SU-DHL-6 (cell line): ENCODE measurements around the gene CYFIP2.

ENCODE experiments used
- H2AFZ ChIP-seq: fragments of 200-600 bp; sonication (generic); 2 replicates; pipeline ENCODE4 v1.6.1; 2014; ENCODE audit warnings: low read depth, mild to moderate bottlenecking, moderate library complexity, mixed read lengths, antibody characterized with exemption, low read length; ENCODE audit not compliant: severe bottlenecking
- H3F3A ChIP-seq: fragments of 200-600 bp; shearing (Covaris generic); 2 replicates; pipeline ENCODE4 v1.6.0; 2016; ENCODE audit warnings: antibody characterized with exemption, mild to moderate bottlenecking; ENCODE audit not compliant: insufficient read depth
- H3K27ac ChIP-seq: fragments of 200-600 bp; sonication (generic); 2 replicates; pipeline ENCODE4 v1.5.1; 2016; ENCODE audit warnings: low read depth, mild to moderate bottlenecking, low read length, moderate library complexity, mixed read lengths
- H3K27me3 ChIP-seq: fragments of 200-600 bp; sonication (generic), shearing (Covaris generic); 2 replicates; pipeline ENCODE4 v1.6.0; 2014; ENCODE audit warnings: mild to moderate bottlenecking, low read length
- H3K36me3 ChIP-seq: fragments of 200-600 bp; sonication (generic); 2 replicates; pipeline ENCODE4 v1.6.1; 2014; ENCODE audit warnings: mild to moderate bottlenecking, low read length, mixed read lengths
- H3K4me2 ChIP-seq: fragments of 300-600, 200-600 bp; shearing (Covaris generic), sonication (generic); 2 replicates; pipeline ENCODE4 v1.6.0; 2014; ENCODE audit warnings: low read length, low read depth, mild to moderate bottlenecking; ENCODE audit not compliant: poor library complexity, severe bottlenecking
- H3K4me3 ChIP-seq: fragments of 200-600 bp; sonication (generic); 2 replicates; pipeline ENCODE4 v1.5.1; 2014; ENCODE audit warnings: antibody characterized with exemption, low read length, mild to moderate bottlenecking, mixed read lengths; ENCODE audit not compliant: insufficient read depth, poor library complexity, severe bottlenecking
- H3K79me2 ChIP-seq: fragments of 200-600 bp; sonication (generic); 2 replicates; pipeline ENCODE4 v1.6.1; 2014; ENCODE audit warnings: mild to moderate bottlenecking, low read length, moderate library complexity; ENCODE audit not compliant: insufficient read depth
- H3K9ac ChIP-seq: fragments of 200-600 bp; sonication (generic); 2 replicates; pipeline ENCODE4 v1.7.0; 2014; ENCODE audit warnings: mild to moderate bottlenecking, low read length
- H3K9me2 ChIP-seq: fragments of 200-600 bp; sonication (generic); replicated peaks from 2 replicates; pipeline ENCODE4 v1.6.1; 2014; ENCODE audit warnings: low read length; ENCODE audit not compliant: insufficient read depth
- H3K9me3 ChIP-seq: fragments of 200-600 bp; sonication (generic); 2 replicates; pipeline ENCODE4 v1.6.1; 2014; ENCODE audit warnings: low read length, mixed read lengths; ENCODE audit not compliant: insufficient read depth
- H4K20me1 ChIP-seq: fragments of 200-600 bp; sonication (generic); 2 replicates; pipeline ENCODE4 v1.6.1; 2014; ENCODE audit warnings: low read depth, mild to moderate bottlenecking, antibody characterized with exemption, low read length, moderate library complexity, mixed read lengths
- EZH2phosphoT487 ChIP-seq: fragments of 200-600 bp; sonication (generic), shearing (Covaris generic); conservative IDR thresholded peaks from 2 replicates; pipeline ENCODE4 v1.6.1; 2018; ENCODE audit warnings: mild to moderate bottlenecking, antibody characterized with exemption, low read length, moderate library complexity, mixed read lengths
- TF ChIP-seq, protein P1 (sequence below): fragments of 200-600 bp; sonication (generic); IDR thresholded peaks from one replicate; pipeline ENCODE4 v1.5.1; 2017; ENCODE audit warnings: antibody characterized with exemption, mild to moderate bottlenecking, low read length, moderate library complexity; ENCODE audit not compliant: insufficient read depth, poor library complexity, severe bottlenecking

Gene CYFIP2

DNA sequence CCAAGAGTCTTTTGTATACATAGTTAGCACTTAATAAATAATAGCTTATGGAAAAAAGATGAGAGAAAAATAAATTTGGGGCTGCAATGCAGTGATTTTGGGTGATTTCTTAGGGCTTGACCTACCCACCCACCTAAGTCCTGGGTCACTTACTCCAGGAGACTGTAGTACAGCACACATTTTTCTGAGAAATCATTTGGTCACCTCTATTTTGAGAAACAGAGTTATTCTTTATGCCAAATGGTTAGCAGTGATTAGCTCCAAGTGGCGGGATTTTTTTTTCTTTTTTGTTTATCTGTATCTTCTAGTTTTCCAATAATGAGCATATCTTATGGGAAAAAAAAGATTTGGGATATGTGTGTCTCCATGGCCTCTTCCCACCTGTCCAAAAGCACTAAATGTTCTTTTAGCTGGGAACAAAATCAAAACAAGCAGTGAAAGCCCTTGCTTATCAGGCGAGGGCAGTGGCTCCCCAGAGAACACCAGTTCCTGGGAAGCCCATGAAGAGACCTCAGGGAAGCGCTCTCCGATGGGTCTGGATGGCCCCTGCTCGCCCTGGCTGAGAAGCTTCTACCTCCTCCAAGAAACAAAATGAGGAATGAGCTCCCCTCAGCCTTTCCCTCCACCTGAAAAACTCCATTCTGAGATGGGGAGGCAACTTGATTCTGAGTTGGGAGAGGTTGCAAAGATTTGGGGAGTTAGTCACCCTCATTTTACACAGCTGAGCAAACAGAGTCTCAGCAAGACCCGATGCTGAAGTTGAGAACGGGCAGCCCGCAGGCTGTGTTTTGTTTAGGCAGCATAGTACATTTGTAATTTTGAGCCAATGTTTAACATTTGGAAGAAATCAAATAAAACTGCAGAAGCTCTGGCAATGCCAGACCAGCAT is 69.9 kb downstream of the CYFIP2 start:
- no peaks in the 10 kb centered on the region for H3K9me3 ChIP-seq
- H3K9me2 ChIP-seq, result no peaks in the 10 kb centered on the region
- H2AFZ ChIP-seq, result no peak overlapping the region
- H3K4me3 ChIP-seq, result no peak overlapping the region
- H3K79me2 ChIP-seq, result no peaks in the 10 kb centered on the region
- TF ChIP-seq EZH2phosphoT487, result no peak
- H3K27ac ChIP-seq, result no peak overlapping the region
- H4K20me1 ChIP-seq, result no peaks in the 10 kb centered on the region
- no peak overlapping the region for H3K4me2 ChIP-seq
- H3K36me3 ChIP-seq, result peaks cover 47% of the 10 kb centered on the region
- H3K27me3 ChIP-seq, result no peaks in the 10 kb centered on the region
- no peaks in the 10 kb centered on the region for H3F3A ChIP-seq
- no peak overlapping the region for H3K9ac ChIP-seq

DNA sequence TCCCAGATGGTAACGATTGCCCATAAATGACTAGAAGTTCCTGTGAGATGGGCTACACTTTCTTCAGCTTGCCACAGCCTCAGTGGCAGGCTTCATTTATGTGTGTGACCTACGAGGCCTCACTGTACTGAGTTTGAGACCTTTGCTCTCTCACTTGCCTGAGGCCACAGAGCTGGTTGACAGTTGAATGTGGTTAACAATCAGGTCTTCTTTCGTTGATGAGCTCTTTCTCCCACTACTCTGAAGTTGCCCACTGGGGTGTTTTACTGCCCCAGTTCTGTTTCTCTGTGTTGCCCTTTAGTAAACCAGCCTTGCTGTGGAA is 70.5 kb downstream of the CYFIP2 start:
- H3K36me3 ChIP-seq, result peaks cover 40% of the 10 kb centered on the region
- H3F3A ChIP-seq, result no peaks in the 10 kb centered on the region
- H3K9me2 ChIP-seq, result no peaks in the 10 kb centered on the region
- no peak for TF ChIP-seq EZH2phosphoT487
- TF ChIP-seq, protein P1, sequence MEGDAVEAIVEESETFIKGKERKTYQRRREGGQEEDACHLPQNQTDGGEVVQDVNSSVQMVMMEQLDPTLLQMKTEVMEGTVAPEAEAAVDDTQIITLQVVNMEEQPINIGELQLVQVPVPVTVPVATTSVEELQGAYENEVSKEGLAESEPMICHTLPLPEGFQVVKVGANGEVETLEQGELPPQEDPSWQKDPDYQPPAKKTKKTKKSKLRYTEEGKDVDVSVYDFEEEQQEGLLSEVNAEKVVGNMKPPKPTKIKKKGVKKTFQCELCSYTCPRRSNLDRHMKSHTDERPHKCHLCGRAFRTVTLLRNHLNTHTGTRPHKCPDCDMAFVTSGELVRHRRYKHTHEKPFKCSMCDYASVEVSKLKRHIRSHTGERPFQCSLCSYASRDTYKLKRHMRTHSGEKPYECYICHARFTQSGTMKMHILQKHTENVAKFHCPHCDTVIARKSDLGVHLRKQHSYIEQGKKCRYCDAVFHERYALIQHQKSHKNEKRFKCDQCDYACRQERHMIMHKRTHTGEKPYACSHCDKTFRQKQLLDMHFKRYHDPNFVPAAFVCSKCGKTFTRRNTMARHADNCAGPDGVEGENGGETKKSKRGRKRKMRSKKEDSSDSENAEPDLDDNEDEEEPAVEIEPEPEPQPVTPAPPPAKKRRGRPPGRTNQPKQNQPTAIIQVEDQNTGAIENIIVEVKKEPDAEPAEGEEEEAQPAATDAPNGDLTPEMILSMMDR, result no peak
- no peak overlapping the region for H3K4me2 ChIP-seq
- H3K9me3 ChIP-seq, result no peaks in the 10 kb centered on the region
- no peak overlapping the region for H3K9ac ChIP-seq
- no peaks in the 10 kb centered on the region for H3K79me2 ChIP-seq
- no peak overlapping the region for H3K27ac ChIP-seq
- no peaks in the 10 kb centered on the region for H3K27me3 ChIP-seq
- no peak overlapping the region for H3K4me3 ChIP-seq
- H2AFZ ChIP-seq, result no peak overlapping the region
- no peaks in the 10 kb centered on the region for H4K20me1 ChIP-seq

DNA sequence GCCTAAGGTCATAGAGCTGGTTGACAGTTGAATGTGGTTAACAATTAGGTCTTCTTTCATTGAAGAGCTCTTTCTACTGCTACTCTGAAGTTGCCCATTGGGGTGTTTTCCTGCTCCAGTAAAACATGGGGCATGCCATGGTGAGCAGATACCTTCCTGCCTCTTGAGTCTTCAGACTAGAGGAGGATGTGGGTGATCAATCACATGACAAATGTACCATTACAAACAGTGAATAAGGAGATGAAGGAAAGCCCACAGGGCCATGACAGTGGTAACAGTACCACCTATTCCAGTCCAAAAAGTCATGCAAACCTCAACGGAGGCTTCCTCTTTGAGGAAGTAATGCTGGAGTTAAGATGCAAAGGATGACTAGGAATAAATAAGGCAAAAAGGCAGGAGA is 73.5 kb downstream of the CYFIP2 start:
- Histone ChIP-seq H3K9me2 (no peaks in the 10 kb centered on the region), H3K4me3 (no peak overlapping the region), H3K4me2 (no peak overlapping the region), H3K9me3 (no peaks in the 10 kb centered on the region), H3K27me3 (no peaks in the 10 kb centered on the region), H3K27ac (no peak overlapping the region), H2AFZ (no peak overlapping the region), H4K20me1 (no peaks in the 10 kb centered on the region), H3K79me2 (no peaks in the 10 kb centered on the region), H3K9ac (no peak overlapping the region), H3K36me3 (peaks cover 35% of the 10 kb centered on the region), H3F3A (no peaks in the 10 kb centered on the region)
- no peak for TF ChIP-seq EZH2phosphoT487
- TF ChIP-seq, protein P1, result no peak

DNA sequence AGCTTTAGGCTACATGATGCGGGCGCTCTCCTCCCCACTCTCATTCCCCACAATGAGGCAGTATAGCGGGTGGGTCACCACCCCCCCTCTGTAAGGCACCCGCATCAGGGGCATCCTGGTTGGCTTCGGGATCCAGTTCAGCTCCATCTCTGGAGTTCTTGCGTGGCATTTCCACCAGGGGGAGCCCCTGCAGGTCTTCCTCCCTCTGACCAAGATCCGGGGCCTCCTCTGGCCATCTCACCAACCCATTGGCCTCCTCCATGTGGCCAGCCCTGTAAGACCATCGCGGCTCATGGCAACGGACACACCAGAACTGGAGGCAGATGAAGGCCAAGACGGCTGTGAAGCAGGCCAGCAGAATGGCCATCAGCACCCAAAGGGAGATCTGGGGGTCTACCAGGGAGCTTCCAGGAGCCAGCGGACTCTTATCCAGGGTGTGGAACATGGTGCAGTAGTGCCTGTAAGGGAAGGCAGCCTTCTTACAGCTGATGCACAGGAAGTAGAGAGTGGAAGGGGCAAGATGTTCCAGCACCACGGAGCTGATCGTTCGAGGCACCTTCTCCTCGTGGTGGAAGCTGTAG is 77.0 kb downstream of the CYFIP2 start:
- H3F3A ChIP-seq, result no peaks in the 10 kb centered on the region
- no peaks in the 10 kb centered on the region for H3K9me2 ChIP-seq
- no peak overlapping the region for H3K9ac ChIP-seq
- H3K36me3 ChIP-seq, result peaks cover 28% of the 10 kb centered on the region
- H3K9me3 ChIP-seq, result no peaks in the 10 kb centered on the region
- no peak overlapping the region for H3K27ac ChIP-seq
- H3K79me2 ChIP-seq, result no peaks in the 10 kb centered on the region
- H3K27me3 ChIP-seq, result no peaks in the 10 kb centered on the region
- no peak overlapping the region for H3K4me3 ChIP-seq
- no peaks in the 10 kb centered on the region for H4K20me1 ChIP-seq
- no peak overlapping the region for H3K4me2 ChIP-seq
- TF ChIP-seq EZH2phosphoT487, result no peak
- TF ChIP-seq, protein P1, result peak; percentile 62
- no peak overlapping the region for H2AFZ ChIP-seq
